HG03460 (cell line): ENCODE results near the gene CROCC.
"Not testable (repeated sequence)": the region's sequence is repeated elsewhere in the genome, so short reads cannot be mapped to it uniquely, and the experiment has no call there.

Experiments
- ATAC-seq: cut with Tn5 transposase; IDR thresholded peaks from one replicate; pipeline ENCODE4 v1.9.1; 2021; ENCODE audit not compliant: unreplicated experiment

The CROCC gene

GRCh38 chr1:16914928-16915626 lies 6.7 kb upstream of the CROCC start:
- not testable (repeated sequence) for ATAC-seq

- ATAC-seq, result no peak
Measured at GRCh38 chr1:16915627-16915973, 6.1 kb upstream of the CROCC start.

- not testable (repeated sequence) for ATAC-seq
Measured at GRCh38 chr1:16916036-16916880, 5.5 kb upstream of the CROCC start.

GRCh38 chr1:16918371-16918770 lies 3.4 kb upstream of the CROCC start:
- no peak for ATAC-seq

DNA sequence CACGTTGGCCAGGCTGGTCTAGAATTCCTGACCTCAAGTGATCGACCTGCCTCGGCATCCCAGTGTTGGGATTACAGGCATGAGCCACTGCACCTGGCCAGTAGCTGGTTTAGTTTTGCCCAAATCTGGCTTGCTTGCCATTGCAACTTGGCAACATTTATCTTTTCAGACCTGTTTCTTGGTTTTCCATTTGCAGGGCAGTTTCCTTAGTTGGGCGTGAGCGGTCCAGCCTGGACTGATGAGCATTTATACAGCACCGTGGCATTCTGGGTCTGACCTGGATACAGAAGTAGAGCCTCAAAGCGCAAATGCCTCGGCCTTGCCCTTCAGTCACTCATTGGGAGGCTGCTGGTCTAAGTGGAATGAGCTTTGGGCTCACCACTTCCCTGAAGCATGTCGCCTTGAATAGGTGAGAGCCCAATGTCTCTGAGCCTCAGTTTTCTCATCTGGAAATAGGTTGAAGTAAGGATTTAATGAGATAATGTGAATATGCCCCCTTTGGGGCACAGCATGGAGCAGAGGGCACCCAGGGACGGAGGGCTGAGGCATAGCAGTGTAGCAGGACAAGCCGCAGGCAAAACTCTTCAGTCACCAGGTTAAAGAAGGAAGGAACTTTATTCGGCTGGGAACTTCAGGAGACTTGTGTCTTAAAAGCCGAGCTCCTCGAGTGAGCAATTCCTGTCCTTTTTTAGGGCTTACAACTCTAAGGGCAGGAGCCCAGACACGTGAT lies 2.6 kb upstream of the CROCC start:
- ATAC-seq, result not testable (repeated sequence)

DNA sequence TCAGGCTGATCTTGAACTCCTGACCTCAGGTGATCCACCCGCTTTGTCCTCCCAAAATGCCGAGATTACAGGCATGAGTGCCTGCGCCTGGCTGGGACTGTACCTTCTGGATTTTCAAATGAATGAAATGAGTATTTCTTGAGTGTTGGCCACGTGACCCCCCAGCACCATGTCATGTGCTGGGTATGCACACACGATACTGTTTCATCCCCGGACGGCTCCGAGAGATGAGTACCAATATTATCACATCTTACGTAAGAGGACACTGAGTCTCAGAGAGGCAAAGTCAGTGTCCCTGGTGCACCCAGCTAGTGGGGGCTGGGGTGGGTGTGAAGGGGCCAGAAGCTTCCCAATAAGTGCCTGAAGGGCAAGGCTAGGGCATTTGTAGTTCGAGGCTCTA lies 780 bp upstream of the CROCC start:
- no peak for ATAC-seq

DNA sequence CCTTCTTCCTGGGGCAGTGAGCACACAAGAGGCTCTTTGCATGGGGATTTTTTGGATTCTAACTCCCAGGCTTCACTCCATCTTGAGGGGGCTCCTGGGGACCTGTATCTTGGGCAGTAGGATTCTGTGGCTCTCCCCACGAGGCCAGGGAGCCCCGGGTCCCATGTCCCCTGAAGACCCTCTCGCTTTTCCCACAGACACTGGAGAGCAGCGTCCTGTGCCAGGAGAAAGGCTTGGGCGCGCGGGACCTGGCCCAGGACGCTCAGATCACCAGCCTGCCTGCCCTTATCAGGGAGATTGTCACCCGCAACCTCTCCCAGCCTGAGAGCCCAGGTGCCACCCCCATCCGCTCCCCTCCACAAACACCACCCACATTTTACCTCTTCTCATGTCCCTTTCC lies 735 bp downstream of the CROCC start:
- ATAC-seq, result no peak

GRCh38 chr1:16922885-16923431 lies 1.2 kb downstream of the CROCC start:
- no peak for ATAC-seq

- no peak for ATAC-seq
Measured at GRCh38 chr1:16924216-16924918, 2.6 kb downstream of the CROCC start.

- ATAC-seq, result no peak
Measured at GRCh38 chr1:16924919-16925477, 3.3 kb downstream of the CROCC start.

GRCh38 chr1:16925635-16926490 lies 4.1 kb downstream of the CROCC start:
- no peak for ATAC-seq

GRCh38 chr1:16926491-16927073 lies 4.9 kb downstream of the CROCC start:
- ATAC-seq, result no peak

DNA sequence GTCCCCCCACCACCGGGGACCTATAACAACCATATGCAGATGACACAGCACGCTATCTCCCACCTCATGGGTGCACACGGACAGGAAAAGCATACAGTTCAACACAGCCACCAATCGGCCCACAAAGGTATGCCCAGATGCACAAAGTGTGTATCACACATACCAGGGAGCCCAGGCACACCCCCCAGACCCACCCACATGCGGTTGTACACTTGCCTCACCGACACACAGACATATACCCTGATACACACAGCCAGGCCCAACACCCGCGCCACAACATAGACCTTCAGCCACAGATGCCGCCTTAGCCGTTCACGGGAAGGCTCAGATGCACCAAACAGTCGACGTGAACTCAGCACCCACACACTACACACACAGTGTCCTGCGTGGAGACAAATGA lies 5.5 kb downstream of the CROCC start:
- ATAC-seq, result no peak

GRCh38 chr1:16927711-16928485 lies 6.2 kb downstream of the CROCC start:
- ATAC-seq, result no peak

GRCh38 chr1:16929146-16930041 lies 7.7 kb downstream of the CROCC start:
- not testable (repeated sequence) for ATAC-seq

- ATAC-seq, result not testable (repeated sequence)
Measured at GRCh38 chr1:16931206-16931934, 9.6 kb downstream of the CROCC start.

- not testable (repeated sequence) for ATAC-seq
Measured at GRCh38 chr1:16933945-16934344, 12.2 kb downstream of the CROCC start.
